Thyroid gland (tissue), 4 donors: ENCODE measurements around the gene DOCK9. TPM values are rescaled to one million over a fixed set of nuclear protein-coding genes. Genes with fewer than 3 reads are reported as not detected.

Experiments used
- DNase-seq, 2 donors: peaks; one replicate each; pipeline ENCODE4 v3.0.0-alpha.2; 2019
- H3K27ac ChIP-seq, 3 donors: fragments of 200-600 bp; sonication (generic); 1 replicate in 2 of 3; 2 replicates in 1 of 3; pipeline ENCODE4 v1.5.1; 2016 to 2019; ENCODE audit warnings: mild to moderate bottlenecking in 1 of 3, moderate library complexity in 1 of 3
- H3K27me3 ChIP-seq: fragments of 200-600 bp; sonication (generic); one replicate; pipeline ENCODE4 v1.5.1; 2019
- H3K36me3 ChIP-seq, 2 donors: fragments of 200-600 bp; sonication (generic); one replicate each; pipeline ENCODE4 v1.5.1; 2016 to 2019
- H3K4me1 ChIP-seq, 2 donors: fragments of 200-600 bp; sonication (generic); one replicate each; pipeline ENCODE4 v1.5.1; 2017 to 2019
- H3K4me3 ChIP-seq, 3 donors: fragments of 200-600 bp; sonication (generic); replicated peaks in 1 of 3; 1 replicate in 2 of 3; 2 replicates in 1 of 3; pipeline ENCODE4 v1.5.1; 2016; ENCODE audit warnings: mild to moderate bottlenecking in 1 of 3
- H3K9me3 ChIP-seq: fragments of 200-600 bp; sonication (generic); one replicate; pipeline ENCODE4 v1.5.1; 2017
- CTCF ChIP-seq, 6 experiments: fragments of 200-600 bp in 3 of 6; fragments of 450-650 bp in 3 of 6; sonication (generic) in 3 of 6; IDR thresholded peaks; one replicate each; pipeline ENCODE4 v1.5.1; 2016 to 2019; ENCODE audit warnings: antibody characterized with exemption in 6 of 6, mild to moderate bottlenecking in 2 of 6, inconsistent platforms in 1 of 6, moderate library complexity in 1 of 6
- POLR2A ChIP-seq, 2 donors: fragments of 450-650 bp; IDR thresholded peaks; one replicate each; pipeline ENCODE4 v1.6.1; 2017; ENCODE audit warnings: antibody characterized with exemption in 2 of 2, mild to moderate bottlenecking in 2 of 2, moderate library complexity in 1 of 2
- WGBS, 2 donors: methylation state at CpG; one replicate each; pipeline ENCODE4 v1.1.5; 2017; 5-methylcytosine and 5-hydroxymethylcytosine counted together
- intact Hi-C: fragments of 100-400 bp; cut with DNase I; formaldehyde crosslinking; loops from one replicate; pipeline ENCODE4 v1.15.1; 2023
- total RNA-seq, 4 donors: library from RNA; depleted of rRNA; stranded (reverse); fragments of >200 nt; gene quantifications; one replicate each; pipeline ENCODE4 v1.2.3, GENCODE V29; 2016

Gene DOCK9
- total RNA-seq, 4 donors from 2014 or later: 126 to 240 (median 160) TPM

GRCh38 chr13:98959291-98959690 lies 18.6 kb downstream of the DOCK9 start:
- Histone ChIP-seq H3K4me1 (peaks cover 28 to 47% of the 10 kb centered on the region in 2 donors), H3K27me3 (no peaks in the 10 kb centered on the region), H3K4me3 (no peak overlapping the region), H3K36me3 (no peaks in the 10 kb centered on the region), H3K9me3 (no peaks in the 10 kb centered on the region), H3K27ac (peak overlapping the region in 2 of 3 donors; percentile 15 to 68)
- WGBS, 2 donors: 60 to 62% methylated on average over 2 of the region's 2 CpGs
- intact Hi-C loops: no loop called here
- no peak for TF ChIP-seq POLR2A (IDR thresholded peaks at IDR 0.05)
- no peak for TF ChIP-seq CTCF (IDR thresholded peaks at IDR 0.05)
- no peak for DNase-seq

- intact Hi-C loops: no loop called here
- Histone ChIP-seq H3K9me3 (no peaks in the 10 kb centered on the region), H3K27me3 (no peaks in the 10 kb centered on the region), H3K27ac (no peak overlapping the region), H3K36me3 (no peaks in the 10 kb centered on the region), H3K4me3 (no peak overlapping the region), H3K4me1 (peaks cover 28 to 40% of the 10 kb centered on the region in 2 donors)
- no peak for DNase-seq
- WGBS, 2 donors: 95 to 97% methylated on average over 3 of the region's 3 CpGs
- no peak for TF ChIP-seq POLR2A (IDR thresholded peaks at IDR 0.05)
- no peak for TF ChIP-seq CTCF (IDR thresholded peaks at IDR 0.05)
Observed at GRCh38 chr13:98958443-98958794, 19.4 kb downstream of the DOCK9 start.

GRCh38 chr13:98957731-98958442 lies 20.0 kb downstream of the DOCK9 start:
- no peak overlapping the region for H3K4me3 ChIP-seq
- no peak for TF ChIP-seq POLR2A (IDR thresholded peaks at IDR 0.05)
- TF ChIP-seq CTCF (IDR thresholded peaks at IDR 0.05): no peak
- H3K4me1 ChIP-seq: peaks cover 28 to 34% of the 10 kb centered on the region in 2 donors
- no peak overlapping the region for H3K27ac ChIP-seq
- no peak for DNase-seq
- intact Hi-C loops: no loop called here
- H3K9me3 ChIP-seq: no peaks in the 10 kb centered on the region
- WGBS, 2 donors: 81 to 93% methylated on average over 2 to 3 of the region's 3 CpGs
- H3K36me3 ChIP-seq: no peaks in the 10 kb centered on the region
- no peaks in the 10 kb centered on the region for H3K27me3 ChIP-seq

- Histone ChIP-seq H3K27me3 (no peaks in the 10 kb centered on the region), H3K4me3 (no peak overlapping the region), H3K36me3 (no peaks in the 10 kb centered on the region), H3K9me3 (no peaks in the 10 kb centered on the region), H3K4me1 (peaks cover 14 to 22% of the 10 kb centered on the region in 2 donors), H3K27ac (no peak overlapping the region)
- 96 to 97% methylated on average over 9 of the region's 9 CpGs for WGBS, 2 donors
- intact Hi-C loops: no loop called here
- no peak for DNase-seq
- TF ChIP-seq POLR2A (IDR thresholded peaks at IDR 0.05): no peak
- no peak for TF ChIP-seq CTCF (IDR thresholded peaks at IDR 0.05)
Observed at GRCh38 chr13:98955336-98955735, 22.5 kb downstream of the DOCK9 start.

- no peak for DNase-seq
- Histone ChIP-seq H3K27me3 (no peaks in the 10 kb centered on the region), H3K4me3 (no peak overlapping the region), H3K27ac (no peak overlapping the region), H3K36me3 (no peaks in the 10 kb centered on the region), H3K9me3 (no peaks in the 10 kb centered on the region), H3K4me1 (peaks cover 10 to 16% of the 10 kb centered on the region in 2 donors)
- no peak for TF ChIP-seq CTCF (IDR thresholded peaks at IDR 0.05)
- 85 to 86% methylated on average over 4 of the region's 4 CpGs for WGBS, 2 donors
- intact Hi-C loops: no loop called here
Observed at GRCh38 chr13:98954313-98954712, 23.6 kb downstream of the DOCK9 start.
